ENCODE results near the gene SF3A2.

The SF3A2 gene

GRCh38 chr19:2255982-2256685, 19.5 kb downstream of the SF3A2 start, which contains the start of gene JSRP1:
Gene JSRP1 (minus strand): TSS chr19:2256417. CDS start chr19:2255314, 1,103 bp downstream.
- no peak for TF ChIP-seq ZFX (IDR thresholded peaks at IDR 0.05; ENCODE audit: borderline replicate concordance)
- TF ChIP-seq CTCF (IDR thresholded peaks at IDR 0.05) = no peak
- H3K27ac ChIP-seq = no peak within 1 kb of the TSS

DNA sequence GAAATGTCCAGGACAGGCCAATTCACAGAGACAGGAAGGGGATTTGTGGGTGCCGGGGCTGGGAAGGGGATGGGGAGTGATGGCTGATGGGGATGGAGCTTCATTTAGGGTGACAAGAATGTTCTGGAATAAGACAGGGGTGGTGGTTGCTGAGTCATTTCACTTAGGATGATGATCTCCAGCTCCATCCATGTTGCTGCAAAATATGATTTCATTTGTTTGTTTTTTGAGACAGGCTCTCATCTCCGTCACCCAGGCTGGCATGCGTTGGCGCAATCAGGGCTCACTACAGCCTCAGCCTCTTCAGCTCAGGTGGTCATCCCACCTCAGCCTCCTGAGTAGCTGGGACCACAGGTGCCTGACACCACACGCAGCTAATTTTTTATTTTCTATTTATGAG, 22.7 kb downstream of the SF3A2 start:
- no peak for TF ChIP-seq CTCF (IDR thresholded peaks at IDR 0.05)
- no peak for TF ChIP-seq ZFX (IDR thresholded peaks at IDR 0.05; ENCODE audit: borderline replicate concordance)
- H3K27ac ChIP-seq = no peak overlapping the region

DNA sequence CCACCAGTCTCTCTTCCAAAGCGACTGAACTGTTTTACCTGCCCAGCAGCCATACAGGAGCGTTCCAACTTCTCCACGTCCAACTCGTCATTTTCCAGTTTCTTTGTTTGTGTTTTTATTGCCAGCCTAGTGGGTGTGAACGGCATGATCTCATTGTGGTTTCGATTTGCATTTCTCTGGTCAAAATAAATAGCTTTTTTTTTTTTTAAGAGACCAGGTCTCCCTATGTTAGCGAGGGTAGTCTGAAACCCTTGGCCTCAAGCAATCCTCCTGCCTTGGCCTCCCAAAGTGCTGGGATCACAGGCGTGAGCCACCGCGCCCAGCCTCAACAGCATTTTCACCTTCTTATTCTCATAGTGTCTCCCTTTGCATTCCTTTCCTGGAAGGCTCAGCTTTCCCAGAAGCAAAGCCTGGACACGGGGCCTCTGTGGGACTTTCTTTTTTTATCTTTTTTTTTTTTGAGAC, 23.7 kb downstream of the SF3A2 start:
- TF ChIP-seq ZFX (IDR thresholded peaks at IDR 0.05; ENCODE audit: borderline replicate concordance) = no peak
- TF ChIP-seq CTCF (IDR thresholded peaks at IDR 0.05) = no peak
- no peak overlapping the region for H3K27ac ChIP-seq

DNA sequence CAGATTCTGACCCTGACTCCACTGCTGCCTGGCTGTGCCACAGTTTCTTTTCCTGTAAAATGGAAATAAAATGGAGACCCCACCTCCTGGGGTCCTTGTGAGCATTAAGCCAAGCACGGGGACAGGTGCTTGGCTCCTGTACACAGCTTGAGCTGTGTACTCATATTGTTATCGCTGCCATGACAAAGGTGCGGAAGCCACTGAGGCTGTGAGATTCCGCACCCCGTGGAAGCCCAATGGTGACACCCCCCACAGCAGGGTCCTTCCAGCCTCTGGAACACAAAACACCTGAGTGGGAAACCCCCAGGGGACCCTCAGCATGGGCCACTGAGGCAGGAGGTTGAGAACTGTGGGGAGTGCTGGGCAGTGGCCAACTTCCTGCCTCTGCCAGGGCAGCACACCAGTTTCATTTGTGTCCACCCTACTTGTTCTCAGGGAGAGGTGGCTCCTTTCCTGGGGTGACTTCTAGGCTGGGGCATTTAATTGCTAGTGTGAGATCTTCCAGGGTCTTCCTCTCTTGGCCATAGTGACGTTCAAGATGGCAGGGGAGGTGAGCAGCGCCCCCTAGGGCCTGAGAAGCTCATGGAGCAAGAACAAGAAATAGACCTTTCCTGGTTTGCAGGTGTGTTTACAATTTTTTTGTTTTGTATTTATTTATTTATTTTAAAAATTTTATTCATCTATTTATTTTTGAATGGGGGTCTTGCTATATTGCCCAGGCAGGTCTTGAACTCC, 25.0 kb downstream of the SF3A2 start:
- TF ChIP-seq CTCF (IDR thresholded peaks at IDR 0.05) (peak; percentile 86), ZFX (IDR thresholded peaks at IDR 0.05; ENCODE audit: borderline replicate concordance) (no peak)
- no peak overlapping the region for H3K27ac ChIP-seq

DNA sequence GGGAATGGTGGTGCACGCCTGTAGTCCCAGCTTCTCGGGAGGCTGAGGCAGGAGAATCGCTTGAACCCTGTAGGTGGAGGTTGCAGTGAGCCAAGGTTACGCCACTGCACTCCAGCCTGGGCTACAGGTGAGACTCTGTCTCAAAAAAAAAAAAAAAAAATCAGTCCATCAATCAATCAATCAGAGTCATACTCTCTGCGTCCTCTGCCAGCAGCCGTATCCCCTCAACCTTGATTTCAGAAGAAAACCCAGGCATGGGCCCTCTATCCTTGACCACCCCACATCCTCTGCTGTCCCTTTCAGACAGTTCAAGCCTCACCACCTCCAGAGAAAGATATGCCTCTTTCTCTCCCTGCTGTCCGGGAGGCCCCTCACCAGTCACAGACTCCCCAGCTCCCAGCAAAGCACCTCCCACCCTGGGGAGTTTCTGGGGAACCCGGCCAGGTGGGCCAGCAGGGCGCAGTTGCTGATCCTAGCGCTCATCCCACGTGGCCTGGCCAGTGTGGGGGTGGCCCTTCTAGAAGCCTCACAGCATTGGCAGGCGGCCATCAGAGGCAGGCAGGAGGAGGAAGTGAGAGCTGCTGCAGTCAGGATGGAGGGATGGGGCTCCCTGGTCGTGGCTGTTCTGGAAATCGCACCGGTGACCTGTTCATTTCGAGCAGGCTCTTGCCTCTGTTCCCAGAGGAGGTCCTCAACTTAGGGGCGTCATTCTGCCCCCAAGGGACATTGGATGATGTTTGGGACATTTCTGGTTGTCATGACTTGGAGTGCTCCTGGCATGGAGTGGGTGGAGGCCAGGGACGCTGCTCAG, 29.8 kb downstream of the SF3A2 start:
- H3K27ac ChIP-seq = no peak overlapping the region
- no peak for TF ChIP-seq CTCF (IDR thresholded peaks at IDR 0.05)
- no peak for TF ChIP-seq ZFX (IDR thresholded peaks at IDR 0.05; ENCODE audit: borderline replicate concordance)

DNA sequence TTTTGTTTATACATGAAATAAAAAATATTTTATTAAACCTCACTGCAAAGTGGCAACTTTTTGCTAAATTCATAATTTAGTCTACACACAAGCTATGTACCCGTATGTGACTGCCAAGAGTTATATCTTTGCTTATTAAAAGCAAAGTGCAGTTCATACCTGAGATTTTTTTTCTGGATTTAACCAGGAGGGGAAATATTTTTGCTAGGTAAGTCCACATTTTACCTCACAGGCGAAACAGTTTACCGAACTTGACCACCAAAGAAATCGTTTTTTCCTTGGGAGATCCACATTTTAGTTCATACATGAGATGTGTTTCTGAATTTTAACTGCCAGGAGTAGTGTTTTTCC, 31.8 kb downstream of the SF3A2 start:
- no peak for TF ChIP-seq CTCF (IDR thresholded peaks at IDR 0.05)
- TF ChIP-seq ZFX (IDR thresholded peaks at IDR 0.05; ENCODE audit: borderline replicate concordance) = no peak
- no peak overlapping the region for H3K27ac ChIP-seq
